ENCODE results near the gene HMCN1. TPM values are rescaled to one million over a fixed set of nuclear protein-coding genes. Genes with fewer than 3 reads are reported as not detected.
A peak's percentile ranks its signal among the peaks of the same experiment; 100 is the strongest.

The HMCN1 gene
- 1 to 10 TPM; 3.5 to 9.9 TPM for total RNA-seq

GRCh38 chr1:185733818-185734735 lies at the start of gene HMCN1:
Gene HMCN1 (plus strand): TSS chr1:185734391. CDS start chr1:185734780, 389 bp downstream.
- TF ChIP-seq POLR2AphosphoS5 (IDR thresholded peaks at IDR 0.05) (peak; percentile 30), POLR2A (IDR thresholded peaks at IDR 0.05) (no peak), CTCF (IDR thresholded peaks at IDR 0.05) (peak in 2 of 4 experiments; percentile 18 to 39)
- Histone ChIP-seq H3K27me3 (replicated peaks; ENCODE audit: insufficient read depth) (peaks cover 2% of the 10 kb centered on the region), H3K27ac (peak within 1 kb of the TSS; percentile 49 to 53), H3K4me3 (peak within 1 kb of the TSS; percentile 18 to 38), H3K36me3 (no peaks in the 10 kb centered on the region), H3K9me3 (no peaks in the 10 kb centered on the region), H3K4me1 (replicated peaks) (no peaks in the 10 kb centered on the region)
- intact Hi-C loops (cut with DNase I): no loop called here
- 2% methylated on average over 47 of the region's 47 CpGs for WGBS
- peak; percentile 43 for DNase-seq (ENCODE audit: low spot score)

DNA sequence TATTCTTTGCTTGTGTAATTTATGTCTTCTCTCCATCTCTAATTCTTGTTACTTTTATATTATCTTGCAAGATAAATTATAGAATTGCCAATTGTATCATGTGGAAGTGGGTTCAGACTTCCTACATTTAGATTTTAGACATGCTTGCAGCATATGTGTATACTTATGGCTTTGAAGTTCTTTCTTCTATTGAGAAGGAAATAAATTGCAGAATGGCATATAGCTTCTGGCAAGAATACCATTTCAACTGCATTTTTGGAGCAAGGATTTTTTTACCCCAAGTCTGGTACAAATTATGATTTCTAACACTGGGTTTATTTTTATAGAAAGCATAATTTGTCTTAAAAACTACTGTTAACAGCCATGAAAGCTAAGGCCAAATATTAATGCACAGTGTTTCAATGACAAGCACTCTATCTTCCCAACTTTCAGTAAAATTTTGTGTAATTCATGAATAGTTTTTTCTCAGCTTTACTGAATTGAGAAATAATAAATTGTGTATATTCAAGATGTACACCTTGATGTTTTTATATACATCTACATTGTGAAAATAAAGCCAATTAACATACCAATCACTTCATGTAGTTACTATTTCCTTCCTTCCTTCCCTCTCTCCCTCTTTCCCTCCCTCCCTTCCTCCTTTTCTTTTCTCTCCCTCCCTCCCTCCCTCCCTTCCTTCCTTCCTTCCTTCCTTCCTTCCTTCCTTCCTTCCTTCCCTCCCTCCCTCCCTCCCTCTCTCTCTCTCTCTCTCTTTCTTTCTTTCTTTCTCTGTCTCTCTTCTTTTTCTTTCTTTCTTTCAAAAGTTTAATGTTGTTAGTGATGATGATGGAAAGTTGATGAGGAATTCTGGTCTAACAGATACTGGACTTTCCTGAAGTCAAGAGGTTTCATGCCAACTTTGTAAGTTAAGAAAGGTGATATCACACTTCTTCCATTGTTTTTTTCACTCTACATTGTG lies 47.1 kb upstream of the HMCN1 start:
- Histone ChIP-seq H3K27ac (no peak overlapping the region), H3K27me3 (replicated peaks; ENCODE audit: insufficient read depth) (no peaks in the 10 kb centered on the region), H3K36me3 (no peaks in the 10 kb centered on the region), H3K4me1 (replicated peaks) (no peaks in the 10 kb centered on the region), H3K9me3 (no peaks in the 10 kb centered on the region), H3K4me3 (no peak overlapping the region)
- intact Hi-C loops (cut with DNase I): no loop called here
- DNase-seq (ENCODE audit: low spot score): no peak
- no peak for TF ChIP-seq POLR2A (IDR thresholded peaks at IDR 0.05)
- no peak for TF ChIP-seq CTCF (IDR thresholded peaks at IDR 0.05)
- no peak for TF ChIP-seq POLR2AphosphoS5 (IDR thresholded peaks at IDR 0.05)

DNA sequence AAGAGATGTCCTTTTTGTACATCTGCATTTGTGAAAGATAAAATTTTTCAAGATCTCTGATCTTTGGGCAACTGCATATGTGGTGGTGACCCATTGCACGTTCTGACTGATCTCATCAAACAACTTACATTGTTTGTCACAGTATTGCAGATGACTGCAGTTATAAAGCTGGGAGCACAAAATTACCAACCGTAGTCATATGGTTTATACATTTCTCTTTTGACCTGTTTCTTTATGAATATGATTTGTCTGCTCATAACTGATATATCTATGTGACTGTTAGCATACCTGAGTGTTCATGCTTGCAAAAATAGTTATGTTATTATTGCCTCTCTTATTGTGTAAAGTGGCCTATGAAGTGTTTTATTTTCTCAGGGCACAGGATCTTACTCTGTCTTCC lies 43.7 kb upstream of the HMCN1 start:
- no peaks in the 10 kb centered on the region for H3K27me3 ChIP-seq (replicated peaks; ENCODE audit: insufficient read depth)
- H3K27ac ChIP-seq: no peak overlapping the region
- no peaks in the 10 kb centered on the region for H3K4me1 ChIP-seq (replicated peaks)
- WGBS: 82% methylated on average over 2 of the region's 2 CpGs
- intact Hi-C loops (cut with DNase I): no loop called here
- H3K9me3 ChIP-seq: no peaks in the 10 kb centered on the region
- H3K4me3 ChIP-seq: no peak overlapping the region
- H3K36me3 ChIP-seq: no peaks in the 10 kb centered on the region
- TF ChIP-seq CTCF (IDR thresholded peaks at IDR 0.05) (no peak), POLR2AphosphoS5 (IDR thresholded peaks at IDR 0.05) (no peak), POLR2A (IDR thresholded peaks at IDR 0.05) (no peak)
- DNase-seq (ENCODE audit: low spot score): no peak

DNA sequence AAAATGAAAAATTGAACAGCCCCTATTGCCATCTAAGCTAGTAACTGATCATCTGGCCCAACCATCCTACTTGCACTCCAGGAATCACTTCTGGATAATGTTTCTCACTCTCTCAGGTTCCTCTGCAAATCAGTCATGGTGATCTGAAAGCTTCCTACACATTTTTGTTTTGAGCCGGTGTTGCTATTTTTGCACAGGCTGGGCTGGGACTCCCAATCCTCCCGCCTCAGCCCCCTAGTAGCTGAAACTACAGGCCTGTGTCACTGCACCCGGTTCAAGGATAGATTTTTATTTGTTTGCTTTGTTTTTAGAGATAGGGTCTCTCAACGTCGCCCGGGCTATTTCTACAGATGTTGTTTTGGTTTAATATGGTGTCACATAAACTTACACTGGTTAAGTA lies 40.5 kb upstream of the HMCN1 start:
- TF ChIP-seq POLR2AphosphoS5 (IDR thresholded peaks at IDR 0.05) (no peak), CTCF (IDR thresholded peaks at IDR 0.05) (no peak), POLR2A (IDR thresholded peaks at IDR 0.05) (no peak)
- H3K27me3 ChIP-seq (replicated peaks; ENCODE audit: insufficient read depth): no peaks in the 10 kb centered on the region
- 60% methylated on average over 6 of the region's 6 CpGs for WGBS
- H3K36me3 ChIP-seq: no peaks in the 10 kb centered on the region
- no peak overlapping the region for H3K27ac ChIP-seq
- H3K9me3 ChIP-seq: no peaks in the 10 kb centered on the region
- intact Hi-C loops (cut with DNase I): no loop called here
- H3K4me3 ChIP-seq: no peak overlapping the region
- no peak for DNase-seq (ENCODE audit: low spot score)
- H3K4me1 ChIP-seq (replicated peaks): no peaks in the 10 kb centered on the region
